ENCODE data around the gene NAAA.
"Not testable (repeated sequence)": the region's sequence is repeated elsewhere in the genome, so short reads cannot be mapped to it uniquely, and the experiment has no call there.

The NAAA gene

DNA sequence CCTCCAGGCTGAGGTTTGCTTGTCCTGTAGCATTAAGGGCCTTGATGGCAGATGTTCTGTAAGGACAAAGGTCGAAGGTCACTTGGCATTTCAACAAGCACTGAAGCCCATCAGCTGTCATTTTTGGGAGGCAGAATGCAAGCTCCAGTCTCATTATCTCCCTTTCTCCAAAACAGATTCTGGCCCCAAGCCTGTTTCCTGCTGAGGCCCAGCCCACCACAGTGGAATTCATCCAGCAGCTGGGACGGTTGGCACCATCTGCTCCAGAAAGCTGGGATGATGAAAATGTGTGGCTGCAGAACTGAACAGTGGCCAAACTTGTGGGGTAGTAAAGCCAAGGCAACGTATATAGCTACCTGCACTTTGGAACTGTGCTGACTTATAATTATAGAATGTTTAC is 20.9 kb downstream of the NAAA start:
- DNase-seq (ENCODE audit: low spot score) = no peak

DNA sequence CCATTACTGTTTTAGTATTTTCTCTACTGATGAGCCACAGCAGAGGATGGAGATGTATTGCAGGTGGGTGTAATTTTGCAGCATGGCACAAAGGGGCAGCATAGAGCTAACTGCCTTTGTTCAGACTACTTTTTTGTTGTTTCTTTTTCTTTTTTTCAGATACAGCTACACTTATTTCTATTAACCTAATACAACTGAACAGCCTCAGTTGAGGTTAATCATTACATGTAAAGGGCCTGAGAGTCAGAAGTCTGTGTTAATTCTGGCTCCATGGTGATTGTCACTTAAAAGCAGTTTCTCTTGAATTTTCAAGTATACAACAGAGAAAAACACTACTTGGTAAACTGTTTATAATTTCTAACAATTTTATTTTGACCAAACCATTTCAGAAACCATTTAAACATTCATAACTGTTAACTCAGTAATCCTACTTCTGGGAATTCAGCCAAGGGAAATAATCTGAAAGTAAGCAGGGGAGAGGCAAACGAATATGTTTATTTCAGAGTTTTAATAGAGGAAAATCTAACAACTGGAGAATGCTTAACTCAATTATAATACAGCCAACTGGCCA is 24.6 kb downstream of the NAAA start:
- peak; percentile 40 for DNase-seq (ENCODE audit: low spot score)

DNA sequence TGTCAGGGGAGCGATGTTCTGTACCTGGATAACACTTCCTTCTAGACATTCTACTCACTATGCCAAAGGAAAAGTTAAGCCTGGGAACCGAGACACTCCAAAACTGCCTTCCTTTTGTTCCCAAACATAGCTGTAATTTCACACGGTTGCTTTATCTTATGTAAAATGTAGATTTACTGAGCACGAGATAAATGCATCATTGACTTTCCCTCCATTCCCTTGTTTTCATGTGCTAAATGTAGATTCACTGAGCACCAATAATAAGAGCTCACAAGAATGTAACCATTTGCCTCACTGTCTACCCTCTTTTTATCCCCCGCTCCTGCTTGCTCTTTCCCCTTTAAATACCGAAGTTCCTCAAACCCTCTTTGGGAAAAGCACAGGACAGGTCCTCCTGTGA is 27.8 kb downstream of the NAAA start:
- no peak for DNase-seq (ENCODE audit: low spot score)

DNA sequence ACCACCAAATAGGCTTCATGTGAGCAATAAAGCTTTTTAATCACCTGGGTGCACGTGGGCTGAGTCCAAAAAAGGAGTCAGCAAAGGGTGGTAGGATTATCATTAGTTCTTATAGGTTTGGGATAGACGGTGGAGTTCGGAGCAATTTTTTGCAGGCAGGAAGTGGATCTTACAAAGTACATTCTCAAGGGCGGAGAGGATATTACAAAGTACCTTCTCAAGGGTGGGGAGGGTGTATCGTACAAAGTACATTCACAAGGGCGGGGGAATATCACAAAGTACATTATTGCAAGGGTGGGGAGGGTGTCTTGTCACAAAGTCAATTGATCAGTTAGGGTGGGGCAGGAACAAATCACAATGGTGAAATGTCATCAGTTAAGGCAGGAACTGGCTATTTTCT is 30.0 kb downstream of the NAAA start:
- not testable (repeated sequence) for DNase-seq (ENCODE audit: low spot score)

DNA sequence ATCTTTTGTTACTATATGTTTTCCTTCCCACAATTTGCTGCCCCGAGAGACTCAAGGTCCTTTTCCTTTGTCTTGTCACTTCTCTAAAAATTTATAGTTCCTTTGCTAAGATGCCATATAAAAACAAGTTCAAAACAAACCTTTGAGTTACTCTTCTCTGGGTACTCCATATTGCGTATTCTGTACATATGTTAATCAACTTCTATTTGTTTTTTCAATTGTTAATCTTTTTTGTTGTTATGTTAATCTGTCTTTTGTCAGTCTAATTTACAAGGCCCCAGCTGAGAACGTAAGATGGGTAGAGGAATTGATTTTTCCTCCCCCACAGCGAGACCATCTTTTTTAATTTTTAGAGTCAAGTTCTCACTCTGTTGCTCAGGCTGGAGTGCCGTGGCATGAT is 31.4 kb downstream of the NAAA start:
- DNase-seq (ENCODE audit: low spot score) = no peak

DNA sequence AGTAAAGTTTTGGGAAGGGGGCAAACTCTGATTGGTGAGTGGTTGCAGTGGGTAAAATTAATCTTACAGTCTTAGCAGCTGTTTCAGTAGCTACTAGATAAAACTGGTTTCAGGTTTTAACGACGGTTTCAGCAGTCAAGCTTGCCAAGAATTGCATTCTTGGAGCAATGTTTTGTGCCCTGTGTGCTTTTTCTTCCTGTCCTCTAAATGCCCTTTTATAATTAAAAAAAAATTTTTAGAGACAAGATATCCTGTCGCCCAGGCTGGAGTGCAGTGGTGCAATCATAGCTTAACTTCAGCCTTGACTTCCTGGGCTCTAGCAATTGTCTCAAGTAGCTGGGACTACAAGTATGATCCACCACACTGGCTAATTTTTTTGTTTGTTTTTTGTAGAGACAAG is 32.3 kb downstream of the NAAA start:
- DNase-seq (ENCODE audit: low spot score) = no peak

DNA sequence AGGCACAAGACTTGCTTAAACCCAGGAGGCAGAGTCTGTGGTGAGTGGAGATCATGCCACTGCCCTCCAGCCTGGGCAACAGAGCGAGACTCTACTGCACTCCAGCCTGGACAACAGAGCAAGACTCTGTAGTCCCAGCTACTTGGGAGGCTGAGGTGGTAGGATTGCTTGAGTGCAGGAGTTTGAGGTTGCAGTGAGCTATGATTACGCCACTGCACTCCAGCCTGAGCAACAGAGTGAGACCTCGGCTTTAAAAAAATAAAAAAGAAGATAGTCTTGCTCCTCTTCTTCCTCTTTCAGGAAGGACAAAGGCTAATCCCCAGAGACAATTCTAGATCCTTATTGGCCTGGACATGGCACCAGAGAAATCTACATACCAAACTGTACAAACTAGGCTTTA is 32.8 kb downstream of the NAAA start:
- DNase-seq (ENCODE audit: low spot score) = no peak

DNA sequence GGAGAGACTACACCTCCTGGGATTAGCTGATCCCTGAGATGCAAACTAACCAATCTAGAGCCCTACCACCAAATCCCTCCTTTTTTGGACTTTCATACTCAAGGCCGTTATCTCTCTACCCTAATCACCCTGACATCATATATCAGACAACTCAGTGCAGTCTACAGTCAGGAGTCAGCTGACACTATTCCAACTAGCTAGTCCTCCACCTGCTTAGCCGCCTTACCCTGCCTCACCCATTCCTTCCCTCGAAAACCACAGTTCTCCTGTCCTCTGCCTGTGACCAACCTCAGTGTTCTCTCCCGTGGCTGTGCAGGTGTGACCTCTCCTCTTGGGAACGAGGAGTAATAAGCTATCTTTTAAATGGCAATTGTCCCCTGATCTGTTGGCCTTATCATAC is 36.7 kb downstream of the NAAA start:
- DNase-seq (ENCODE audit: low spot score) = no peak

DNA sequence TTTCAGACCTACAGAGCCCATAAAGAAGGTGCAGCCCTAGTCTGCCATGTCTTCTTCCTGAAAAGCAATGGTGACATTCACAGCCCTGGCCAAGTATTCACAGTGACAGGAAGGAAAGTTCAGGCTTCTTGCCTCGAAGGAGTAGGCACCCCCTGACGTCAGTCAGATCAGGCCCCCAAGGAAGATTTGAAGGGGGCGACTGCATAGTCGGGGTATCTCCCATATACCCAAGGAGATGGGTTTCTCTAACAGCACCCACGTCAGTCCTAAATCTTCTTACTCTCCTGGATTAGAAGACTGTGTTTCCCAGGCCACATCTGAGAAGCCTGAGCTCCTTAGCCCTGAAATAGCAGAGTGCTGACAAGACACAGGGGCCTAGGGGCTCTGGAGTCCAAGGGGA is 38.5 kb downstream of the NAAA start, which contains the start of gene PPEF2:
Gene PPEF2, minus strand, starts transcription at position 101 of the 400 bp plus-strand sequence. CDS start 6,127 bp downstream, outside the sequence.
- no peak for DNase-seq (ENCODE audit: low spot score)

DNA sequence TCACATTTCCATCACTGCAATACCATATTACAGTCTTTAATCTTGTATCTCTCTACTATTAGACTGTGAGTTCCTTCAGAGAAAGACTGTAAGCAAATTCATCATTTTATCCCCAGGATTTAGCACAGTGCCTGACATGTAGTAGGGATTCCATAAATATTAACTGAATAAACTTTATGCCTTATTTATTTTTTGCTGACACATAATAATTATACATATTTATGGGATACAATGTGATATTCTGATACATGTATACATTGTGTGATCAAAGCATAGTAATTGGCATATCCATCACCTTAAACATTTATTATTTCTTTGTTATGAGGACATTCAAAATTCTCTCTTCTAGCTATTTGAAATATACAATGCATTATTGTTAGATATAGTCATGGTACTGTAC is 42.3 kb downstream of the NAAA start:
- no peak for DNase-seq (ENCODE audit: low spot score)

DNA sequence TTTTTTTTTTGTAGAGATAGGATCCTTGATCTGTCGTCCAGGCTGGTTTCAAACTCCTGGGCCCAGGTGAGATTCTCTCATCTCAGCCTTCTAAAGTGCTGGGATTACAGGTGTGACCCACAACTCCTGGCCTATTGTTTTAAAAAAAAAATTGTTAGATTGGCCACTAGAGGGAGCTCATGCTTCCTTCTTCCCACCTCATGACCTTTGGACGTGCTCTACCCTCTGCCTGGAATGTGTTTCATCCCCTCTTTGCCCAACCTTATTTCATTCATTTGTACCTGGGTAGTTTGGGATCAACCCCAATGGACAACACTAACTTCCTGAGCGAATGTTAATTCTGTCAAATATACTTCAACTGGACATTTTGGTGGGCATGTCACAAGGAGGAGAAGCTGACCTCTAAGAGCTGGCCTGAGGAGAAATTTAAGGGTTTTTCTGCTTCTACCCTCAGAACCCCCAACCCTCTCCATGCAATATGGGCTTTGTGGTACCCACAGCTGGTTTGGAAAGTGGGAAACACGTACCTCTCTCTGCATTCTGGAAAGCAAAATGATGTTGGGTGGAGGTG is 45.0 kb downstream of the NAAA start:
- DNase-seq (ENCODE audit: low spot score) = peak; percentile 42

DNA sequence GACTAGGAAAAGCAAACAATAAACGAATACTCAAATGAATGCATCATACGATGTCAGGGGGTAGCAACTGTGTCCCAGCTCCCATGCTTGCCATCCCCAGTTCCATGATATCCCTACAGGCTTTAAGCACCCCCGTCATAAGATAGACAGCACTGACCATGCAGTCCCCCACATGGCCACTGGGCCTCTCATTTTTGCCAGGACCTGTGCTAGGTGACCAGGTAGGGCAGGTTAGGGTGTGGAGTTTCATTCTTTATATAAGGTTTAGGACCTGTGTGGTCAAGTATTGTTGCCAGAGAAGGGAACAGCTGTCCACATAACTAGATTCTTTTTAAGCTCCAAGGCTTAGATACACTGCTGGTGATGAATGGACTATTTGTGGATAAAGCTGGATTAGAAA is 48.3 kb downstream of the NAAA start:
- DNase-seq (ENCODE audit: low spot score) = no peak

DNA sequence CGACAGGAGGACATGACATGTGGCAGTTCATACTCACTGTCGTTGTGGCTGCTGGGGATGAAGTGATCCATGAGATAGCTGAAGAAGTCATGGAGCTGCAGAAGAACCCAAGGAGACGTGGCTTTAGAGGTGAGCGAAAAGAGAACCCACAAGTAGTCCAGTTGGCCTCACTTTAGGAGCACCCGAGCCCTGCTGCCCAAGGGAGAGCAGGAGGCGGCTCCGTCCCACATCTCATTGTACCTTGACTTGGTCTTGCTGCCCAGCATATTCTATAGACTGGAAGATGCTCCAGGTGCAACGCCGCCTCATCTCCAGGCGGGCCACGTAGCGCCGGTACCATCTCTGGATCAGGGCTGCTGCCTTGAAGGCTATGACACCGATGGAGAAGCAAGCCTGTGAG is 49.2 kb downstream of the NAAA start:
- DNase-seq (ENCODE audit: low spot score) = no peak

DNA sequence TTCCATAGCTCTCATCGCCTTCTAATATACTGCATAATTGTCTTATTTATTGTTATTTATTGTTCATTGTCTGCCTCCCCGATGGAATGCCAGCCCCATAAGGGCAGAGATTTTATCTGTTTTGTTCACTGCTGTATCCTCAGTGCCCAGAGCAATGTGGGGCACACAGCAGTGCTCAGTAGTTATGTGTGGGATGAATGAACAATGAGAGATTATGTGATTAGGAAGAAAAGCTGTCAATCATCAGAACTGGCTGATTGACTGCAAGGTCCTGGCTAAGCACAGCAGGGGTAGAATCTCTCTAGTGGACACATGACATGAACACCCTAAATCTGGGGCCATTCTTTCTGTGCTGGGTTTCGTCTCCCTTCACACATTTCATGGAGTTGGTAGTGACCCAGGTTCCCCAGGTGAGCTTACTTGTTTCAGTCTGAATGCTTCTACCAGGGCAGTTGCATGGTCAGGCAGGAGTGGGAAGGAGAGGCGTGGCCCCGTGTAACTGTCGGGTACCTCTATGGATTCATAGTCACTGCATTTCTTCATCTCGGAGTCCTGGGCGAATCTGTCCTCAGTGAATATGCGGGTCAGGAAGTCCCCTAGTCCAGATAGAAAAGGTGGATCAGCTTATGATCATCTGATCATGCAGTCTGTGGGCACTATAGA is 51.1 kb downstream of the NAAA start:
- DNase-seq (ENCODE audit: low spot score) = no peak

DNA sequence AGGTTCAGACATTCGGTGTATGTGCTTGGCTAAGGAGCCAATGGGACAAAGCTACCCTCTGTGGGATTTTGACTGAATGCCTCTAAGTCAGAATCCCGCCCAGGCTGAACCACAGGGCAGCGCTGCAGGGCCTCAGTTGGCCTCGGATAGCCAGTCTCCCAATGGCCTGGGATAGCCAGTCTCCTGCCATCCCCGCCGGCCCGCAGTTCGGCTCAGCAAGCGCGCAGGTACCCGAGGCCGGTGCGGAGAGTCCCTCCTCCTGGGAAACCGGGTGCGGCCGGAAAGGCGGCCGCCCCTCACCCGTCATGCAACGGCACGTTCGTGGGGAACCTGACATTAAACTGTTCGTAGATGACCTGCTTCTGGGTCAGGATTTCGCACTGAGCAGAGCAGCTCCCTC is 54.7 kb downstream of the NAAA start:
- DNase-seq (ENCODE audit: low spot score) = no peak

DNA sequence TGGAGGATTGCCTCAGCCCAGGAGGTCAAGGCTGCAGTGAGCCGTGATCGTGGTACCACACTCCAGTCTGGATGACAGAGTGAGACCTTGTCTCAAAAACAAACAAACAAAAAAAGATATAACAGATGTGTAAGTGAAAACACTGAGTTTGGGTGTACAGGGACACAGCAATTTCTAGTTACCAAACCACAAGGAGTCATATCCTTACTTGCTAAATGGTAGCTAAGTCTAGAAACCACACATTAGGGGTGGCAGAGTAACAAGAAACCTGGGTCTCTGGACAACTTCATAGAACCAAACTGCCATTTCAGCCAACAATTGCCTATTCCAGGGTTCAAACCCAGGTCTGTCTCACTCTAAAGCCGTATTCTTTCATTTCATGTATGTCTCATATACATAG is 59.3 kb downstream of the NAAA start:
- DNase-seq (ENCODE audit: low spot score) = no peak

DNA sequence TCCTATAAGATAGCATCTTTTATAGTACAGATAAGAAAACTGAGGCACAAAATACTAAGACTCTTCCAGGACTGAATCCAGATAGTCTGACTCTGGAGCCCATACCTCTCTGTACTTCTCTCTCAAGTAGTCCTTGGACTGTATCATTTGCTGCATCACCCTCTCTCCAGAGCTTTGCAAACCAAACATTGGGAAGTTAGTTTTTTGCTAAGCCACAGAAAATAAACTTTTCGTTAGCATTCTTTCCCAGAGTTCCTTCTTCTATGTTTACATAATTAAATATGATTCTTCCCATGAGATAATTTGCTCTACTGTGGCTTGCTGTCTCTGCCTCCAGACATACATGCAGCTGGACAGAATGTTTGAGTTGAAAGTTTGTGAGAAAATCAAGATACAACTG is 60.5 kb downstream of the NAAA start:
- no peak for DNase-seq (ENCODE audit: low spot score)

DNA sequence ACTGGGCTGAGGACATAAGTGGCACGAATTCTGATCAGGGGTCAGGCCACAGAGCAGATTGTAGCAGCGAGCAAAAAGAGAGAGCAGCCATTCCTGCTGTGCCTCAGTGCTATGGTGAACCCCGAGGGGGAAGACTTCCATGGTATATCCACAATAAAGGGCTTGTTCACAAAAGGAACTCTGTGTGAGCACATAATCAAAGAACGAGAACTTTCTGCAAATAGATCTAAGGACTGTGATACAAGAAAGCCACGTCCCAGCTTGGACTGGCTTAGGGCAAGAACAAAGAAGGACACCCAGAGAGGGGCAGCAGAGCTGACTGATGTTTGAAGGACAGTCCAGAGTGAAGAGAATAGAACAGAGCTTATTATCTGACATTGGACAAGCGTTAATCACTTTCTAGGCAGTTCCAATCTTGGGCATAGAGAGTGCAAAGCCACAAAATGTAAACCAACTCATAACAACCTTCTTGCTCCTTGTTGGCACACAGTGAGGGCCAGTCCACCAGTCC is 62.5 kb downstream of the NAAA start:
- no peak for DNase-seq (ENCODE audit: low spot score)

DNA sequence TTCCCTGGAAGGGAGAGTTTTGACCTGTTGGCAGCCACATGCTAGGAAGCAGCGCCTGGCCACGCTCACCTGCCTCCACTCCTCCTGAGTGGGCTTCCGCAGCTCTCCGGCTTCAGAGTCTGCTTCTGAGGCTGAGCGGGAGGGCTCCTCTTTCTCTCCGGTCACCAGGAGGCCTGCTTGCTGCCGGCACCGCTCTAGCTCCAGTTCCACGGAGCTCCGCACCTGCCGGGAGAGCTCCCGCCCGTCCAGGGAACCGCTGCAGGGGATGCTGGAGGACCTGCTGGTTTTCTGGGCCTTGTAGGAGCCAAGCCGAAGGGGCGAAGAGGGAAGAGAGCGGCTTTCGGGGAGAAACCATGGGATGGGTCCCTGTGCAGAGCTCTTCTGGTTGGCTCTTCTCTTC is 64.6 kb downstream of the NAAA start:
- DNase-seq (ENCODE audit: low spot score) = no peak

DNA sequence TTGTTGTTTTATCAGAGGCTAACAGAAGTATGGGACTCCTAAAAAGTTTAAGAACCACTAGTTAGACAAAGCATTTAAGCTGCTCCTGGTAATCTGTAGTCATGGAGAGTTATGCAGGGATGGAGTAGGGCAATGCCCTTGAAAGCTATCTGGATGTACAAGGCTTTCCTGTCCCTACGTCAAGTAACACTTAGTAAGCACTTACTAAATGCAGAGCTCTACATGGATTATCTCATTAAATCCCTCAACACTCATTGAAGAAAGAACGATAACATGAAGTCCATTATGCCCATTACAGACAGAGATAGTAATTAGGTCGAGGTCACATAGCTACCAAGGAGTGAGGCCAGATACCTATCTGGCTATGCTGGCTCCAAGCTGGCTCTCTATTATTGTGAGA is 71.7 kb downstream of the NAAA start:
- DNase-seq (ENCODE audit: low spot score) = no peak

DNA sequence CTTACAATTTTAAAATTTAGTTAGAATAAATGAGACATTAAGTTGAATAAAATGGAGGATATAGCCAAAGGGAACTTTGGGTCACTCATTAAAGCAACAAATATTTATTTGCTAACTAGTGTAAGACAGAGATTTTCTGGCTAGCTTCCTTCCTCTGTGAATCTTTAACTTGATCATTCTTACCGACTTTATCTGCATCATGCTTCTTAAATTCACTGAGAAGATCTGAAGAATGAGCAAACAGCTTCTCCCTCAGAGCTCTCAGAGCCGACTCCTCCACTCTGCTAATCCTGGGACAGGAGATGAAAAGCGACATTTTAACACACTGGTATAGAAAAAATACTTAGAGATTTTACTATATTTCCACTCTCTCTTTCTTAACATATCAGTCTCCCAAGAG is 73.7 kb downstream of the NAAA start:
- DNase-seq (ENCODE audit: low spot score) = no peak
